OCI-LY1 (cell line): Measurements from ENCODE around the gene MDN1.

Experiments used
- EZH2 ChIP-seq: fragments of 200-600 bp; sonication (generic), shearing (Covaris generic); IDR thresholded peaks from 2 replicates; pipeline ENCODE4 v1.8.0; 2017; ENCODE audit warnings: borderline replicate concordance, mixed run types, mild to moderate bottlenecking, antibody characterized with exemption, low read length, moderate library complexity, mixed read lengths
- TF ChIP-seq, protein P1 (sequence below): fragments of 200-600 bp; sonication (generic), shearing (Covaris generic); IDR thresholded peaks from 2 replicates; pipeline ENCODE4 v1.5.1; 2017; ENCODE audit warnings: mild to moderate bottlenecking, antibody characterized with exemption, low read length, moderate library complexity, mixed read lengths

DNA sequence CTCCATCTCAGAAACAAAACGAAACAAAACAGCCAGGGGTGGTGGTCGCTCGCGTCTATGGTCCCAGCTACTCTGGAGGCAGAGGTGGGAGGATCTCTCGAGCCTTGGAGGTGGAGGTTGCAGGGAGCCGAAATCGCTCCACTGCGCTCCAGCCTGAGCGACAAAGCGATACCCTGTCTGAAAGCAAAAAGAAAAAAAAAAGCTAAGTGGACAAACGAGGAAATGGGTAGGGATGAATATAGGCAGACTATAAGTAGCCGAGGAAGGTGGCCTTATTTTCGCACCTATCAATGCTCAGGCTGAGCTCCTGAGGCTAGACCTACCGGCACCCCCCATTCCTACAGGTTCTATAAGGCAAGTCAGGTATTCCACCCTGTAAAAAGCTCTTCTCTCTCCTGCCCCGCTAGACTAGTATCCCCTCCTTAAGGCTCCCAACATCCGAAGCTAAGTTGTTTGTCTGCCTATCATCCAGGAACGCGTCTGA is 9.4 kb upstream of the MDN1 start:
- TF ChIP-seq EZH2, result no peak
- TF ChIP-seq, protein P1, sequence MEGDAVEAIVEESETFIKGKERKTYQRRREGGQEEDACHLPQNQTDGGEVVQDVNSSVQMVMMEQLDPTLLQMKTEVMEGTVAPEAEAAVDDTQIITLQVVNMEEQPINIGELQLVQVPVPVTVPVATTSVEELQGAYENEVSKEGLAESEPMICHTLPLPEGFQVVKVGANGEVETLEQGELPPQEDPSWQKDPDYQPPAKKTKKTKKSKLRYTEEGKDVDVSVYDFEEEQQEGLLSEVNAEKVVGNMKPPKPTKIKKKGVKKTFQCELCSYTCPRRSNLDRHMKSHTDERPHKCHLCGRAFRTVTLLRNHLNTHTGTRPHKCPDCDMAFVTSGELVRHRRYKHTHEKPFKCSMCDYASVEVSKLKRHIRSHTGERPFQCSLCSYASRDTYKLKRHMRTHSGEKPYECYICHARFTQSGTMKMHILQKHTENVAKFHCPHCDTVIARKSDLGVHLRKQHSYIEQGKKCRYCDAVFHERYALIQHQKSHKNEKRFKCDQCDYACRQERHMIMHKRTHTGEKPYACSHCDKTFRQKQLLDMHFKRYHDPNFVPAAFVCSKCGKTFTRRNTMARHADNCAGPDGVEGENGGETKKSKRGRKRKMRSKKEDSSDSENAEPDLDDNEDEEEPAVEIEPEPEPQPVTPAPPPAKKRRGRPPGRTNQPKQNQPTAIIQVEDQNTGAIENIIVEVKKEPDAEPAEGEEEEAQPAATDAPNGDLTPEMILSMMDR, result no peak
